ENCODE measurements around the gene CCDC107. TPM values are rescaled to one million over a fixed set of nuclear protein-coding genes. Genes with fewer than 3 reads are reported as not detected.

CCDC107 gene
- total RNA-seq (10 to 100 TPM; 27.9 to 55.0 (median 39.6) TPM), polyA plus RNA-seq (100 to 1,000 TPM in 2 of 3 donors, 10 to 100 TPM in 1; 53.6 to 198 (median 169) TPM)
- long read RNA-seq, donor 1, transcript CCDC107-206 (5 exons, 1,242 nt) = minor isoform, 28 of 130 reads
- long read RNA-seq, donor 1, transcript CCDC107-204 (6 exons, 1,173 nt) = major isoform, 35 of 130 reads
- long read RNA-seq, donor 1, transcript CCDC107-202 (4 exons, 1,016 nt) = minor isoform, 11 of 130 reads
- long read RNA-seq, donor 1, partial matches to known transcripts = 53 of 130 reads
- long read RNA-seq, donor 1, other reads (novel, unspliced or antisense) = 0 of 130 reads
- long read RNA-seq, donor 2, transcript CCDC107-204 (6 exons, 1,173 nt) = minor isoform, 8 of 54 reads
- long read RNA-seq, donor 2, transcript CCDC107-206 (5 exons, 1,242 nt) = major isoform, 15 of 54 reads
- long read RNA-seq, donor 2, partial matches to known transcripts = 29 of 54 reads
- long read RNA-seq, donor 2, other reads (novel, unspliced or antisense) = 0 of 54 reads
- long read RNA-seq, donor 3, transcript CCDC107-204 (6 exons, 1,173 nt) = major isoform, 13 of 61 reads
- long read RNA-seq, donor 3, transcript CCDC107-206 (5 exons, 1,242 nt) = major isoform, 13 of 61 reads
- long read RNA-seq, donor 3, transcript CCDC107-202 (4 exons, 1,016 nt) = minor isoform, 6 of 61 reads
- long read RNA-seq, donor 3, partial matches to known transcripts = 27 of 61 reads
- long read RNA-seq, donor 3, other reads (novel, unspliced or antisense) = 0 of 61 reads
- long read RNA-seq, donor 4, transcript CCDC107-206 (5 exons, 1,242 nt) = major isoform, 19 of 35 reads
- long read RNA-seq, donor 4, transcript CCDC107-204 (6 exons, 1,173 nt) = minor isoform, 12 of 35 reads
- long read RNA-seq, donor 4, partial matches to known transcripts = 0 of 35 reads
- long read RNA-seq, donor 4, other reads (novel, unspliced or antisense) = 2 of 35 reads
- long read RNA-seq, donor 5, transcript CCDC107-202 (4 exons, 1,016 nt) = minor isoform, 6 of 105 reads
- long read RNA-seq, donor 5, transcript CCDC107-204 (6 exons, 1,173 nt) = major isoform, 38 of 105 reads
- long read RNA-seq, donor 5, transcript CCDC107-206 (5 exons, 1,242 nt) = minor isoform, 30 of 105 reads
- long read RNA-seq, donor 5, partial matches to known transcripts = 3 of 105 reads
- long read RNA-seq, donor 5, other reads (novel, unspliced or antisense) = 28 of 105 reads
- long read RNA-seq, donor 6, transcript CCDC107-204 (6 exons, 1,173 nt) = minor isoform, 6 of 24 reads
- long read RNA-seq, donor 6, transcript CCDC107-206 (5 exons, 1,242 nt) = major isoform, 13 of 24 reads
- long read RNA-seq, donor 6, partial matches to known transcripts = 1 of 24 reads
- long read RNA-seq, donor 6, other reads (novel, unspliced or antisense) = 2 of 24 reads
- long read RNA-seq, donor 7, transcript CCDC107-206 (5 exons, 1,242 nt) = minor isoform, 8 of 23 reads
- long read RNA-seq, donor 7, transcript CCDC107-204 (6 exons, 1,173 nt) = major isoform, 12 of 23 reads
- long read RNA-seq, donor 7, partial matches to known transcripts = 0 of 23 reads
- long read RNA-seq, donor 7, other reads (novel, unspliced or antisense) = 0 of 23 reads
- long read RNA-seq, donor 8, transcript CCDC107-204 (6 exons, 1,173 nt) = minor isoform, 19 of 88 reads
- long read RNA-seq, donor 8, transcript CCDC107-202 (4 exons, 1,016 nt) = minor isoform, 11 of 88 reads
- long read RNA-seq, donor 8, transcript CCDC107-206 (5 exons, 1,242 nt) = major isoform, 24 of 88 reads
- long read RNA-seq, donor 8, partial matches to known transcripts = 33 of 88 reads
- long read RNA-seq, donor 8, other reads (novel, unspliced or antisense) = 0 of 88 reads
- long read RNA-seq, donor 9, transcript CCDC107-206 (5 exons, 1,242 nt) = major isoform, 10 of 23 reads
- long read RNA-seq, donor 9, transcript CCDC107-204 (6 exons, 1,173 nt) = minor isoform, 9 of 23 reads
- long read RNA-seq, donor 9, partial matches to known transcripts = 0 of 23 reads
- long read RNA-seq, donor 9, other reads (novel, unspliced or antisense) = 0 of 23 reads
- long read RNA-seq, donor 10, transcript CCDC107-206 (5 exons, 1,242 nt) = minor isoform, 11 of 29 reads
- long read RNA-seq, donor 10, transcript CCDC107-204 (6 exons, 1,173 nt) = major isoform, 15 of 29 reads
- long read RNA-seq, donor 10, partial matches to known transcripts = 0 of 29 reads
- long read RNA-seq, donor 10, other reads (novel, unspliced or antisense) = 0 of 29 reads

GRCh38 chr9:35658137-35658967 is at the start of gene CCDC107:
Gene CCDC107, plus strand, starts transcription at chr9:35658292. Its CDS starts 88 bp downstream, at chr9:35658380.
- peaks cover 6 to 31% of the 10 kb centered on the region in 2 donors for H3K4me1 ChIP-seq (replicated peaks in 1 of 2)

GRCh38 chr9:35609001-35609819 is 48.9 kb upstream of the CCDC107 start:
- TF ChIP-seq CTCF (IDR thresholded peaks at IDR 0.05) (no peak), POLR2A (IDR thresholded peaks at IDR 0.05) (no peak)
- H3K4me3 ChIP-seq = no peak overlapping the region
- intact Hi-C loops (cut with DNase I) = loop anchor here in 1 of 2 donors (5.0 kb wide), 1 partner anchor 38 kb away; no protein-coding TSS in a partner anchor
- H3K9me3 ChIP-seq (replicated peaks in 1 of 3) = no peaks in the 10 kb centered on the region
- peaks cover 7 to 11% of the 10 kb centered on the region in 2 donors for H3K4me1 ChIP-seq (replicated peaks in 1 of 2)
- whole genome bisulfite sequencing, 4 donors = 85 to 93% (median 92%) methylated on average over 16 to 31 of the region's 31 CpGs
- peak in 1 of 7 donors; percentile 33 for DNase-seq
- no peak overlapping the region for H3K27ac ChIP-seq
- peaks cover 0 to 25% of the 10 kb centered on the region in 2 donors for H3K36me3 ChIP-seq (replicated peaks in 1 of 2)
- H3K27me3 ChIP-seq = no peaks in the 10 kb centered on the region

More at GRCh38 chr9:35658137-35658967, at the start of gene CCDC107:
- Histone ChIP-seq H3K27ac (peak within 1 kb of the TSS; percentile 80 to 97 (median 95)), H3K4me3 (peak within 1 kb of the TSS; percentile 53 to 82 (median 78)), H3K27me3 (no peaks in the 10 kb centered on the region), H3K9me3 (replicated peaks in 1 of 3) (no peaks in the 10 kb centered on the region), H3K36me3 (replicated peaks in 1 of 2) (peaks cover 0 to 4% of the 10 kb centered on the region in 2 donors)
- 0 to 2% (median 0%) methylated on average over 21 to 67 of the region's 67 CpGs for WGBS, 4 donors
- TF ChIP-seq CTCF (IDR thresholded peaks at IDR 0.05) = peak; percentile 41 to 65 (median 59)
- peak; percentile 80 to 81 for TF ChIP-seq POLR2A (IDR thresholded peaks at IDR 0.05)
- intact Hi-C loops (cut with DNase I) = no loop called here
- DNase-seq = peak; percentile 83 to 90 (median 87)

Data from adrenal gland (tissue), 19 donors.